BJ (cell line): Measurements from ENCODE around the gene NDUFA3. TPM values are rescaled to one million over a fixed set of nuclear protein-coding genes. Genes with fewer than 3 reads are reported as not detected.

Experiments used
- CTCF ChIA-PET: fragments of 350-600 bp; formaldehyde crosslinking; extraction: SDS; loops from one replicate; lab custom pipeline; 2021; ENCODE audit warnings: antibody characterized with exemption, inconsistent platforms; lab: Yijun Ruan, JAX
- POLR2A ChIA-PET: fragments of 300-600 bp; sonication (Branson Sonifier 250); formaldehyde crosslinking; extraction: SDS; loops from one replicate; lab custom pipeline; 2021; ENCODE audit warnings: antibody characterized with exemption; lab: Charles Lee
- DNase-seq: peaks from one replicate; pipeline ENCODE4 v3.0.0-alpha.2; 2011; ENCODE audit warnings: low read depth
- H3K27me3 ChIP-seq: 2 replicates; pipeline ENCODE4 v1.6.0; 2011; ENCODE audit warnings: low read length; ENCODE audit not compliant: control insufficient read depth, insufficient read depth
- H3K36me3 ChIP-seq: 2 replicates; pipeline ENCODE4 v1.5.1; 2011; ENCODE audit warnings: low read length; ENCODE audit not compliant: control insufficient read depth, insufficient read depth
- H3K4me3 ChIP-seq: 2 replicates; pipeline ENCODE4 v1.5.1; 2011; ENCODE audit warnings: low read depth, mild to moderate bottlenecking, control low read depth, low read length
- CTCF ChIP-seq: IDR thresholded peaks from 2 replicates; pipeline ENCODE4 v1.5.1; 2011; ENCODE audit warnings: low read depth, mild to moderate bottlenecking, control low read depth, inconsistent platforms, low read length, moderate library complexity; ENCODE audit not compliant: insufficient read depth
- polyA plus RNA-seq: library from polyadenylated mRNA; depleted of rRNA; stranded (reverse); fragments of >200 nt; gene quantifications from 2 replicates; pipeline ENCODE4 v1.2.3, GENCODE V29; 2011

Gene NDUFA3
- polyA plus RNA-seq, 1 experiment = 26.6 TPM

GRCh38 chr19:54108496-54108895 lies 5.8 kb downstream of the NDUFA3 start:
- POLR2A ChIA-PET = no interaction called here
- TF ChIP-seq CTCF = no peak
- H3K4me3 ChIP-seq = no peak overlapping the region
- DNase-seq = no peak
- H3K36me3 ChIP-seq = peaks cover 28% of the 10 kb centered on the region
- CTCF ChIA-PET = no interaction called here
- no peaks in the 10 kb centered on the region for H3K27me3 ChIP-seq

DNA sequence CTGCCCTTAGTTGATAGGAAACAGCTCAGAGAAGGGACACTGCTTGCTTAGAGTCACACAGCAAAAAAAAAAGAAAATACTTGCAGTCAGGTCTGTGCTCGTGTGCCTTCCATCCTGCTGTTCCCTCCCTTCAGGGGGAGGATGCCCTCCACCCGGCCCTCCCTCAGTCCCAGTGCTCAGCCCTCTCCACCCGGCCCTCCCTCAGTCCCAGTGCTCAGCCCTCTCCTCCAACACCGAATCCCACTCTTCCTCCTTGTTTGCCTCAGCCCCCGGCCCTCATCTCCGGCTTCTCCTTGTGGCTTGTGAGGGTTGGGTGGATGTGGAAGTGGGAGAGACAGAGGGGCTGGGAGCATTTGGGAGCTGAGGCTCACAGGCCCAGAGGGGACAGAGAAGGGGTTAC lies 7.0 kb downstream of the NDUFA3 start:
- no peak for TF ChIP-seq CTCF
- ChIA-PET CTCF (interaction anchor here (0.8 kb wide), 1 partner anchor 9 kb away, joined by 3 read pairs; no protein-coding TSS in a partner anchor), POLR2A (no interaction called here)
- peaks cover 28% of the 10 kb centered on the region for H3K36me3 ChIP-seq
- H3K4me3 ChIP-seq = no peak overlapping the region
- no peaks in the 10 kb centered on the region for H3K27me3 ChIP-seq
- no peak for DNase-seq

DNA sequence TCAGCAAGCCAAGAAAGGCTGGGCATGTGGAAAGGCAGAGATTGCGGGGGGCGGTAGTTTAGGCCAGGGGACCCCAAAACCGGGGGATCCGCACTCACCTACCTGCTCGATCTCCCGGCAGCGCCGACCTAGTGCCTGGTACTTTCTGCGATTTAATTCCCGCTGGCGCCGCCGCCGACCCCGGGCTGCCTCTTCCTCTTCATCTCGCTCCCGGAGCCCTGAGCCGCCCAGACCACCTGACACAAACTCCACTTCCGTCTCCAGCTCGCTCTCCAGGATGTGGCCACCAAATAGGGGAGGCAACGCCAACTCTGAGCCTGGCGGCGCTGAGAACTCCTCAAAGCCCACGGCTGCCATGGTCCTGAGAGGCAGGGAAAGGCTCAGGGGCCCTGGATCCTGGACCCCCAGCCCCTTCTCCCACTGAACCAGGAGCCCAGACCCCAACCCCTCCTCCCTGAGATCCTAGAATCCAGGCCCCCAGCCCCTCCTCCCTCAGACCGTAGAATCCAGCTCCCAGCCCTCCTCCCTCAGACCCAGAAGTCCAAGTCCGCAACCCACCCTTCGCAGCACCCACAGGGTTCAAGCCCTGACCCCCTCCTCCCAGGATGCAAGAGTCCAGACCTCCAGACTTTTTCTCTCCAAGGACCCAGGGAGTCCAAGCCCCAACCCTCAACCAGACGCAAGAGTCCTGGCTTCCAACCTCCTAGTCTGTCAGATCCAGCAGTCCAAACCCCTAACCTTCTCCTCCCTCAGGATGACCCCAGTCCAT lies 11.9 kb downstream of the NDUFA3 start:
- H3K27me3 ChIP-seq = no peaks in the 10 kb centered on the region
- CTCF ChIA-PET = interaction anchor here (0.7 to 1.4 kb wide), 2 partner anchors 16 to 17 kb away, joined by 3 to 4 read pairs; no protein-coding TSS in a partner anchor
- H3K4me3 ChIP-seq = peak overlapping the region; percentile 67
- POLR2A ChIA-PET = interaction anchor here (1.4 kb wide), 1 partner anchor 23 kb away, joined by 7 read pairs; the partner anchor contains the start of gene CNOT3
- no peak for DNase-seq
- peaks cover 12% of the 10 kb centered on the region for H3K36me3 ChIP-seq
- no peak for TF ChIP-seq CTCF

GRCh38 chr19:54115109-54116063 lies 12.7 kb downstream of the NDUFA3 start, which contains the start of the genes PRPF31 and TFPT:
Gene PRPF31 (plus strand): TSS chr19:54115754. CDS start chr19:54118279, 2,525 bp downstream.
Gene TFPT (minus strand): TSS chr19:54115657. CDS start chr19:54115269, 388 bp downstream.
- CTCF ChIA-PET = interaction anchor here (0.7 to 1.4 kb wide), 2 partner anchors 17 to 18 kb away, joined by 3 to 4 read pairs; no protein-coding TSS in a partner anchor
- TF ChIP-seq CTCF = no peak
- H3K36me3 ChIP-seq = peaks cover 11% of the 10 kb centered on the region
- H3K27me3 ChIP-seq = no peaks in the 10 kb centered on the region
- POLR2A ChIA-PET = interaction anchor here (1.4 kb wide), 1 partner anchor 22 kb away, joined by 7 read pairs; the partner anchor contains the start of gene CNOT3
- peak; percentile 77 for DNase-seq
- H3K4me3 ChIP-seq = peak within 1 kb of the TSS; percentile 67

GRCh38 chr19:54121259-54121658 lies 18.6 kb downstream of the NDUFA3 start:
- Histone ChIP-seq H3K4me3 (no peak overlapping the region), H3K36me3 (peaks cover 34% of the 10 kb centered on the region), H3K27me3 (no peaks in the 10 kb centered on the region)
- ChIA-PET CTCF (no interaction called here), POLR2A (no interaction called here)
- DNase-seq = no peak
- TF ChIP-seq CTCF = no peak
